Retina (tissue), 1 donor: ENCODE data around the gene DHRS3.
"Not testable (repeated sequence)": the region's sequence is repeated elsewhere in the genome, so short reads cannot be mapped to it uniquely, and the experiment has no call there.

Experiments
- DNase-seq: peaks from one replicate; pipeline ENCODE4 v3.0.0-alpha.2; 2016

DHRS3 gene

GRCh38 chr1:12537294-12537693, 80.7 kb downstream of the DHRS3 start:
- no peak for DNase-seq

DNA sequence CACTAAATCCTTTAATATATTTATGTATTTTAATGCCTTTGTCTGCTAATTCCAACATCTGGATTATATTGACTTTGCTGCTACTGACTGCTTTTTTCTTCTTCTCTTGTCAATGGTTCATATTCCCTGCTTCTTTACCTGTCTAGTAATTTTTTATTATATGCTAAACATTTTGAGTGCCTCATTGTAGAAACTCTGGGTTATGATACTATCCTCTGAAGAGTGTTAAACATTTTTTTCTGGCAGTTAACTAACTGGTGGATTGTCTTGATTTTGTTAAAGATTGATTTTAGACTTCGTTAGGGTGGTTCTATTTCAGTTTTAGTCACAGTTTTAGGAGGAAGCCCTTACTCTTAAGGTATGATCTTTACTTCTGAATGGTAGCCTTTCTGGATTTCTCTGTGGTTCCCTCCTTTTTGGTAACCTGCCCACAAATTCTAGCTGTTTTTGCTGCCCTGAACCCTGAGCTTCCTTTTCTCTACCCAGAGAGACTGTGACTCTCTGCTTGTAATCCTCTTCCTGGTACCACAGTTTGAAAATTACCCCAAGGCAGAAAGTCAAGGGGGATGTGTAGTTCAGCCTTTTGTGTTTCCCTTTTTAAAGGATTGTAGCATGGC, 81.9 kb downstream of the DHRS3 start:
- no peak for DNase-seq

DNA sequence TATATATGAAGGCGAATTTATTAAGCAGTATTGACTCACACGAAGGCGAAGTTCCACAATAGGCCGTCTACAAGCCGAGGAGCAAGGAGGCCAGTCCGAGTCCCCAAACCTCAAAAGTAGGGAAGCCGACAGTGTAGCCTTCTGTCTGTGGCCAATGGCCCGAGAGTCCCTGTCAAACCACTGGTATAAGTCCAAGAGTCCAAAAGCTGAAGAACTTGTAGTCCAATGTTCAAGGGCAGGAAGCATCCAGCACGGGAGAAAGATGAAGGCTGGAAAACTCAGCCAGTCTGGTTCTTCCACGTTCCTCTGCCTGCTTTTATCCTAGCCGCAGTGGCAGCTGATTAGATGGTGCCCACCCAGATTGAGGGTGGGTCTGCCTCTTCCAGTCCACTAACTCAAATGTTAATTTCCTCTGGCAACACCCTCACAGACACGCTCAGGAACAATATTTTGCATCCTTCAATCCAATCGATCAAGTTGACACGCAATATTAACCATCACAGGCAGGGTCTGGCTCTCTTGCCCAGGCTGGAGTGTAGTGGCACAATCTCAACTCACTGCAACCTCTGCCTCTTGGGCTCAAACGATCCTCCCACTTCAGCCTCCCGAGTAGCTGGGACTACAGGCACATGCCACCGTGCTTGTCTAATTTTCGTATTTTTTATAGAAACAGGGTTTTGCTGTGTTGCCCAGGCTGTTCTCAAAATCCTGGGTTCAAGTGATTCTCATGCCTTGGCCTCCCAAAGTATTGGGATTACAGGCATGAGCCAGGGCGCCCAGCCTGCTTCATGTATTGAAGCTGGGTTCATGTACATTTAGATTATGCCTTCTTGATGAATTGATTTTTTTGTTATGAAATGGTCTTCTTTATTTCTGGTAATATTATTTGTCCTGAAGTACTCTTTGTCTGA, 85.3 kb downstream of the DHRS3 start:
- no peak for DNase-seq

- no peak for DNase-seq
Measured at GRCh38 chr1:12531179-12531499, 86.9 kb downstream of the DHRS3 start.

- DNase-seq: no peak
Measured at GRCh38 chr1:12530462-12531178, 87.4 kb downstream of the DHRS3 start.

GRCh38 chr1:12529640-12530174, 88.3 kb downstream of the DHRS3 start:
- no peak for DNase-seq

DNA sequence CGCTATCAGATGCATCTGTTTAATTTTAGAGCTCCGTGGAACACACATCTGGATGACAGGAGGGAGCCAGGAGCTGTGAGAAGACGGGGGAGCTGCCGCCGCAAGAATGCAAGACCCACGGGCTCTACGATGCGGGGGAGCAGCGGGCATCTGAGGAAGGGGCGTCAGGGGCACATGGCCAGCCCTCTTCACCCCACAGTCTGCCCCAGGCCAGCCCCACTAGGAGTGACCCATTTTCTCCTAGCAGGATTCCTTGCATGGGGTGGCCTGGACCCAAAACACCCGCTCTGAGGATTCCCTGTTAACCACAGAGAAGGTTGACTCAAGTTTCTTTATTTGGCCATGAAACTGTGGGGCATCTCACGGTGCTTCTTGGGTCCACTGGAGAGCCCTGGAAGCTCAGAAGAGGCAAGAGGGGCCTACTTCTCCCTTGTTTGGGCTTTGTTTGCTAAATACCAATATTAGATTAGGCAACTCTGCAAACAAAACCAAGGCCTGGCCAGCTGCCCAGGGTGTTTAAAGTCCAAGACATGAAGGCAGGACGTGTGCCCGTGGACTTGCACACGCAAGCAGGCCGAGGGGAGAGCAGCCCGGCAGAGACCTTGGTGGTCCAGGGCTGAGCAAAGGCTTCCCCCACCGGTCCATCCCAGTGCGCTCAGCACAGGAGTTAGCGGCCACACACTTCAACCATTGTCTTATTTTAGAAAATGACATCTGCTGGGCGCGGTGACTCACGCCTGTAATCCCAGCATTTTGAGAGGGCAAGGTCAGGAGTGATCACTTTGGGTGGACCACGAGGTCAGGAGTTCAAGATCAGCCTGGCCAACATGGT, 89.8 kb downstream of the DHRS3 start:
- no peak for DNase-seq

DNA sequence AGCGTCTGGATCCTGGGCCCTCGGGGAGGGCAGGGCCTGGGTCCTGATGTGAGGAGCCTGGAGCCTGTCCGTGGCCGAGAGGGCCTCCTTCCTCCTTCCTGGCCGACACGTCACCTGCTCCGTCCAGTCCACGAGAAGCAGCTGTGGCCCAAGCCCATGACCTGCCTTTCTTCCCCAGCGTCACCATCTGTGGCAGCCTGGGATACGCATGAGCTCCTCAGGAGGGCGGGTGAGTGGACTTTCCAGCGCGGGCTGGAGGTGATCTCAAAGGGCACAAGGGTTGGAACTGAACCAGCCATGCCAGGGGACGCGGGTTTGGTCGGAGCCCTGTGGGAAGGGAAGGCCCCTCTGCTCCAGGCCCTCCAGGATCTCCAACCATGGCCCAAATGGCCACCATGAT, 90.4 kb downstream of the DHRS3 start:
- no peak for DNase-seq

GRCh38 chr1:12525311-12526181, 92.5 kb downstream of the DHRS3 start:
- no peak for DNase-seq

- no peak for DNase-seq
Measured at GRCh38 chr1:12524266-12524665, 93.7 kb downstream of the DHRS3 start.

DNA sequence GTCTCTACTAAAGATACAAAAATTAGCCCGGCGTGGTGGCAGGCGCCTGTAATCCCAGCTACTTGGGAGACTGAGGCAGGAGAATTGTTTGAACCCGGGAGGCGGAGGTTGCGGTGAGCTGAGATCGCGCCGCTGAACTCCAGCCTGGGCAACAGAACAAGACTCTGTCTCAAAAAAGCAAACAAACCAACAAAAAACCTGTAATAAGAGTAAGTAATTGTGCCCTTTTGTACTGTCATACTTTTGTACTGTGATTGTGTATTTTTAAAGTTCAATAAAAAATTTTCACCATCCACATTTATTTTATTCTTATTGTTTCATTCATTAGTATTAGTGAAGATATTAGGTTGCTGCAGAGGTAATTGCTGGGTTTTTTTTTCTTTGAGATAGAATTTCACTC, 95.2 kb downstream of the DHRS3 start:
- DNase-seq: not testable (repeated sequence)

- DNase-seq: no peak
Measured at GRCh38 chr1:12521096-12521495, 96.9 kb downstream of the DHRS3 start.

DNA sequence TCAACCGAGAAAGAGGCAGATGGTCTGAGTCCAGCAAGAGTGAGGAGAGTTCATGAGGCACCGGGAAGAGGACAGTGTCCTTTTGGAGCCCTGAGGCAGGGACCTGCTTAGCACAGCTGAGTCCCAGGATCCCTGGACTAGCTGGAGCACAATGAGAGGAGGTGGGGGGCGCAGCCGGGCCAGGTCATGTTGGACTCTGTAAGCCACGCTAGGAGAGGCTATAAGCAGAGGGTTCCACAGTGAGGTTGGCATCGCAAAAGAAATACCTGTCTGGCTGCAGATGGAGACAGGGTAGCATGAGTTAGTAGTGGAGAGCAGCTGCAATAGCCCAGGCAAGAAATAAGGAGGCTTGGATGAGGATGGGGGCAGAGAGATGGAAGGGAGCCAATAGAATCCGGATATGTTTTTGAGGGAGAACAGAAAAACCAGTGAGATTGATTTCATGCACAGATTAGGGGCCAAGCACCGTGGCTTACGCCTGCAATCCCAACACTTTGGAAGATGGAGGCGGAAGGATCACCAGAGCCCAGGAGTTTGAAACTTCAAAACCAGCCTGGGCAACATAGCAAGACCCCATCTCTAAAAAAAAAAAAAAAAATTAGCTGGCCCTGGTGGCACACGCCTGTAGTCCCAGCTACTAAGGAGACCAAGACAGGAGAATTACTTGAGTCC, 98.2 kb downstream of the DHRS3 start:
- DNase-seq: no peak

DNA sequence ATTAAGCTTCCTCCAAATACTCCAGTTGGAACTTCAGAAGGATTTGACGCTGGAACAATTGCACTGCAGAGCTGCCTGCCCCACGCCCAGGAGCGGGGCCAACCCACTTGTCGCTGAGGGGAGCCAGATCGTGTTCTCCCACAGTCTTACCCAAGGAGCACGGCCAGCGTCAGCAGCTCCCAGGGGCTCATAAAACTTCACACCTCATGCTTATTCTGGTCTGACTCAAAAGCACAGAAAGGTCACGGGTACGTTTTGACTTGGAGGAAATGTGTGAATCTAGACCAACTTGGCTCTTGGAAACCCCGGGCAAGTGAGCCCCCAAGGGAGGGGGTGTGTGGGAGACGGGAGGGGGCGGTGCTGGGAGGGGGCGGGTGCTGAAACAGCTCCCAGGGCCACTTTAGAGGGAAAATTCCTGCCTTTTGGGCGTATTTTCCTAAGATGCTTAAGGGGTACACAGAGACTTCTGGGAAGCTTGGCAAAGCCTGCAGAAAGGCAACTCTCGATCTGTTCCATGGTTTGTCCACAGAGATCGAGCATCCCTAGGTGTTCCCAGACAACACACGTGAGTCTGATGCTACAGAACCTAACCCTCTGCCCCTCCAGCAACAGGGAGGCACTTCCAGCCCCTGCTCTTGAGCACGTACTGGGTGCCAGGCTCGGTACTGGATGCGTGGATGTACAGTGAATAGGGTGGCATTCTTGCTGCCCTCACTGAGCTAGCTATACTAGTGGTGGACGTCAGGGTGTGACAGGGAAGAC, 98.9 kb downstream of the DHRS3 start:
- DNase-seq: no peak
